WI38 (cell line): Measurements from ENCODE around the gene RHCG.

ENCODE experiments used
- H3K4me3 ChIP-seq: 2 replicates; pipeline ENCODE4 v1.5.1; 2011; ENCODE audit warnings: low read depth, mild to moderate bottlenecking, control low read depth, low read length
- TF ChIP-seq, protein P1 (sequence below): IDR thresholded peaks from 2 replicates; pipeline ENCODE4 v1.5.1; 2012; ENCODE audit warnings: low read depth, mild to moderate bottlenecking, control low read depth, low read length

RHCG gene

DNA sequence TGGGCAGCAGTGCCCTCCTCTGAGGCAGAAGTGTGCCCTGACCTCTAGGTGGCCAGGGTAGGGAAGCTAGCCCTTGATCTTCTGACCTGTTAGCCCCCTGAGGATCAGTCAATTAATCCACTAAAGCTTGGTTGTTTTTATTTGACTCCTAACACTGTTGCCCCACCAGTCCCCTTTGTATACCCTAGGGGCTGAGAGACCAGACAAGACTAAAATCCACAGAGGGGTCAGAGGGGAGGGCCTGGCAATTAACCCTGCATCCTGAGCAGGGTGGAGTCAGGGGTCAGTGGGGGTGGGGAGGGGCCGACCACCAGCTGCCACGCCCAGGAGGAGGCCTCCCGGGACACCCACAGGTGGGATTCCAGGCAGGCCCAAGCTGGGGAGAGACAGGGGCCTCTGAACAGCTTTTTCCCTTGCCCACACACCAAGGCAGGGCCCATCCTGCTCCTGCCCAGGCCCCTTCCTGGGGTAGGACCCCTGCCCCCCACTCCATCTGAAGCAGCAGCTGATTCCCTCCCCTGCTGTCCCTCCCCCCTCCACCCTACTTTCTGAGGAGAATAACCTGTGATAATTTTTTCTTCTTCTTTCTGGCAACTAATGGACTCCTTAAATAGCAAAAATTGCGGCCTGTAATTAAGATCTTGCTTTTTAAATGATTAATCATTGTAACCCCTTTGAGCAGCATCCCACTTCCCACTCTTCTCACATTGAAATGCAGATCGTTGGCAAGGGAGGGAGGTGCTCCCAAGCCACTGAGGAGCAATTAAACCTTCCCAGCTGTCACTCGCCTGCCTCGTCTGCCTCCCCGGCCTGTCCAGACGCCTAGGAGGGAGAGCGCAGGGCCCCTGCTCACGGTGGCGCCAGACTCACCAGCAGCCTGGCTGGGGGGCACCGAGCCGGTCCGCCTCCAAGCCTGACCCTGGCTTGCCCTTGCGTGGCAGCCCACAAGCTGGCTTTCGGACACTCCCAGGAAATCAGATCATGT, 51.9 kb downstream of the RHCG start:
- TF ChIP-seq, protein P1, sequence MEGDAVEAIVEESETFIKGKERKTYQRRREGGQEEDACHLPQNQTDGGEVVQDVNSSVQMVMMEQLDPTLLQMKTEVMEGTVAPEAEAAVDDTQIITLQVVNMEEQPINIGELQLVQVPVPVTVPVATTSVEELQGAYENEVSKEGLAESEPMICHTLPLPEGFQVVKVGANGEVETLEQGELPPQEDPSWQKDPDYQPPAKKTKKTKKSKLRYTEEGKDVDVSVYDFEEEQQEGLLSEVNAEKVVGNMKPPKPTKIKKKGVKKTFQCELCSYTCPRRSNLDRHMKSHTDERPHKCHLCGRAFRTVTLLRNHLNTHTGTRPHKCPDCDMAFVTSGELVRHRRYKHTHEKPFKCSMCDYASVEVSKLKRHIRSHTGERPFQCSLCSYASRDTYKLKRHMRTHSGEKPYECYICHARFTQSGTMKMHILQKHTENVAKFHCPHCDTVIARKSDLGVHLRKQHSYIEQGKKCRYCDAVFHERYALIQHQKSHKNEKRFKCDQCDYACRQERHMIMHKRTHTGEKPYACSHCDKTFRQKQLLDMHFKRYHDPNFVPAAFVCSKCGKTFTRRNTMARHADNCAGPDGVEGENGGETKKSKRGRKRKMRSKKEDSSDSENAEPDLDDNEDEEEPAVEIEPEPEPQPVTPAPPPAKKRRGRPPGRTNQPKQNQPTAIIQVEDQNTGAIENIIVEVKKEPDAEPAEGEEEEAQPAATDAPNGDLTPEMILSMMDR: no peak
- no peak overlapping the region for H3K4me3 ChIP-seq

DNA sequence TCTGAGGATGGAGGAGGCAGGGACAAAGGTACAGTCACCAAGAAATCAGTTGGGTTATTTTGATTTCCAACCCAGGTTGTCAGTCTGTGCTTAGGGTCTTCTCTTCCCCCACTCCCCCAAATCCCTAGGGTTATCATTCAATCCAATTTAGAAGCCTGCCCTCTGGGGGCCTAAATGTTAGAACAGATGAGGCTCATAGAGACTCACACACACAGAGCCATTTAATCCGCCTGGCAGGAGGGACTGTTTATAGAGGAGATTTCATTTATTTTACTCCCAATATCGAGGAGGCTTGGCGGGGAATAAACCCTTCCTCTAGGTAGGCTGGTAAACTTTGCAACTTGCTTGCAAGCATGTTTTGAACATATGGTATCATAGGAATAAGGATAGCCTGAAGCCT, 52.8 kb downstream of the RHCG start:
- TF ChIP-seq, protein P1: no peak
- no peak overlapping the region for H3K4me3 ChIP-seq

DNA sequence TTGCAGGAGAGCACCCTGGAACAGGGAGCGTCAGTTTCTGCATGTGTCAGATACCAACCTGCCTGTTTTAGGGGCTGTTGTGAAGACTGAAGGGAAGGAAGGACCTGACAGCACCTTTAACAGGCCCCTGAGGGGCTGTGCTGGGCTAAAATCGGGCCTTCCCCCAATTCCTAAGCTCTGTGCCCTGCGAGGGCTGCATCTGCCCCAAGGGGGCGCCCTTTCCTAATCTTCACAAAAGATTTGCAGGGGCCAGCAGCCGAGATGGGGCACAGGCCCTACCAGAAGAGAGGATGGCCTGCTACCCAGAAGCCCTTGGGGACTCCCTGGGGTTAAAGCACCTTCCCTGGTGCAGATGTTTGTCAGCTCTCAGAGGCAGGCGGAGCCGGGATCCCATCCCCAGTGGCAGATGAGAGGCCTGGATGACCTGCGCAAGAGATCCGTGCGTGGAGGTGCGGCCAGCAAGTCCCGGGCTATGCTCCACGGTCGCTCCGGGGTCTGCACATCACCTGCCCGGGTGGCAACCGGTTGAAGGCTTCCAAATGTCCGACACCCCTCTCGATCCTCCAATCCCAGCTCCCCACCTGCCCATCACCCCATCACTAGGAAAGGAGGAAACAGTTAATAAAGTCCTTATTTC, 53.6 kb downstream of the RHCG start:
- TF ChIP-seq, protein P1: peak; percentile 71
- no peak overlapping the region for H3K4me3 ChIP-seq

DNA sequence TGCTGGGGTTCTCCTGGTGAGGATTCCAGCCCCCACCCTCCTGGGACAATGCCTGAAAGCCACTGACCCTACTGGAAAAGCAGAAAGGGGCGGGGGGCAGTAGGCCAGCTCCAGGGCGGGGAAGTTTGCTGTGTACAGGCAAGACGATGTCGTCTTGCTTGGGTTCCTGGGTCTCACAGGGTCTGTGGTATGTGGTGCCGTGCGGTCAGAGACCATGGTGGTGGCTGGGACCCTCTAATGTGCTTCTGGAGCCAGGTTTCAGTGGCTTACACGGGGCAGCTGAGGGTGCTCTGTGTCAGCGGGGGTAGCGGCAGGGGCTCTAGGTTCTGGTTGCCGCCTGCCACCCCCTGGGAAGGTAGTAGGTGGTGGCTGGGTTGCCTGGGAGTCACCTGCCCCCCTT, 54.2 kb downstream of the RHCG start:
- no peak overlapping the region for H3K4me3 ChIP-seq

DNA sequence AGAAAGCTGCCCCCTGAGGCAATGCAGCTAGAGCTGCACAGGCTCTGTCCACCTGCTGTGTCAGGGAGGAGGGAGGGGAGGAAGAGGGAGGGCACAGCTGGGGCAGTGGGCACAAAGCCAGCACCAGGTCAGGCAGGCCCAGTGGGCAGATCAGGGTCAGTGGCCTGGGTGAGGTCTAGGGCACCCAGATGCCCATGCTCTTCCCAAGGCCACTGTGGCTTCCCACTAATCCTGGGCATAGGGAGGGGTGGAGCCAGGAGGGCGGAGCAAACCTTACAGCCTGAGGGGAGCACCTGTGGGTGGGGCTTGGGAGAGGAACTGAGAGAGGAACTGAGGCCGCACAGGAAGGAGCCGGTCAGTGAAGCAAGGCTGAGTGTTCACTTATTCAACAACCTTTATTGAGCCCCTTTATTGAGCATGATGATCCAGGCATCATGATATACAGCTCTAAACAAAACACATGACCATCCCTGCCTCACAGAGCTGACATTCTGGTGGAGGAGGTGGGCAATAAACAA, 55.0 kb downstream of the RHCG start:
- TF ChIP-seq, protein P1: no peak
- H3K4me3 ChIP-seq: no peak overlapping the region

More for the DNA sequence above, 54.2 kb downstream of the RHCG start:
- TF ChIP-seq, protein P1: no peak

DNA sequence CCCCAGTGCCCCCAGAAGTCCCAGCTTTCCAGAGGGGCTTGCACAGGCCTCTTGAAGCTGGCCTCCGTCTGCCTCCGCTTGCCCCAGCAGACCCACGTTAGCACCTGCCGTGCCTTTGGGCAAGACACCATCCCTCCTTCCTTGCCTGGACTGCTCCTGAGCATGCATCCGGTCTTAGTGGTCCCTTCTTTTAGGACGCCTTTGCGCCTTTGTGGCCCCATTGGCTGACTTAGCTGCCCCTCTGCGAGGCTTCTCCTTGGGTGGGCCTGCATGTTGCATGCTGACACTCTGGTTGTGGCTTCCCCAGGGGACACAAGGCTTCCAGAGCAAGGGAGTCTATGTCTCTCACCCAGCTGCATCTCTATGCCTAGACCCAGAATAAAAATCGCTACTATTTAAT, 56.6 kb downstream of the RHCG start:
- TF ChIP-seq, protein P1: no peak
- H3K4me3 ChIP-seq: no peak overlapping the region
